HFFc6 (cell line): ENCODE measurements around the gene MADCAM1. TPM values are rescaled to one million over a fixed set of nuclear protein-coding genes. Genes with fewer than 3 reads are reported as not detected.
A peak's percentile ranks its signal among the peaks of the same experiment; 100 is the strongest.

Source experiments
- DNase-seq: peaks from one replicate; pipeline ENCODE4 v3.0.0-alpha.2; 2018
- H3K27ac Mint-ChIP-seq: 2 replicates; pipeline ENCODE4 v1.8.0; 2020; ENCODE audit warnings: mild to moderate bottlenecking, mixed read lengths
- H3K27me3 Mint-ChIP-seq: 2 replicates; pipeline ENCODE4 v1.8.0; 2021; ENCODE audit warnings: mild to moderate bottlenecking, moderate library complexity, mixed read lengths; ENCODE audit not compliant: insufficient read depth
- H3K36me3 Mint-ChIP-seq: 2 replicates; pipeline ENCODE4 v1.8.0; 2021; ENCODE audit warnings: low read depth, mixed read lengths
- H3K4me1 Mint-ChIP-seq: 2 replicates; pipeline ENCODE4 v1.8.0; 2020; ENCODE audit warnings: low read depth, mixed read lengths
- H3K4me3 Mint-ChIP-seq: 2 replicates; pipeline ENCODE4 v1.8.0; 2020; ENCODE audit warnings: mild to moderate bottlenecking, moderate library complexity, mixed read lengths
- H3K9me3 Mint-ChIP-seq: 2 replicates; pipeline ENCODE4 v1.8.0; 2020; ENCODE audit warnings: mild to moderate bottlenecking, mixed read lengths
- total RNA-seq, 6 experiments: library from RNA; stranded (reverse); fragmentation: NEBNext Ultra II Directional; extraction: Animal tissue kit (Norgen Biotek cat#: 25700); gene quantifications; 2 replicates in 1 of 6; 3 replicates in 5 of 6; pipeline ENCODE4 v1.2.3, GENCODE V29; 2021
- TF ChIP-seq, protein P1 (sequence below): fragments of 200-600 bp; sonication (generic); IDR thresholded peaks from 2 replicates; pipeline ENCODE4 v1.5.0; 2021; ENCODE audit warnings: antibody characterized with exemption, mild to moderate bottlenecking

The MADCAM1 gene
- total RNA-seq, 6 experiments from 2014 or later, result 0.11 to 0.47 (median 0.21) TPM

DNA sequence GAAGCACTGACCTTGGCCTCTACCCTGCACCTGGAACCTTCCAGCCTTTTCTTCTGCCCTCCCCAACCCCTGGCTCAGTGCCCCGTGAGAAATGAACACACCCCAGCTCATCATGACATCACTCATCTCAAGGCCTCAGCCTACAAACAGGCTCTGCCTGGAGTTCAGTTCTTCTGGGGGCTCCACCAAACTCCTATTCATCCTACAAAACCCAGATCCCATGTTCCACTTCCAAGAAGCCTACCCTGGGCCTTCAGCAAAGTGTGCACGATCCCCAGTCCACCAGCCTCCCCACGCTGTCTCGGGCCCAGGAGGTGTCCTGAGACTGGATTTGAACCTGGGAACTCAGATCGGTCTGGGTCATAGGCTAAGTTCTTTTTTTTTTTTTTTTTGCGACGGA is 26.5 kb upstream of the MADCAM1 start:
- TF ChIP-seq, protein P1, sequence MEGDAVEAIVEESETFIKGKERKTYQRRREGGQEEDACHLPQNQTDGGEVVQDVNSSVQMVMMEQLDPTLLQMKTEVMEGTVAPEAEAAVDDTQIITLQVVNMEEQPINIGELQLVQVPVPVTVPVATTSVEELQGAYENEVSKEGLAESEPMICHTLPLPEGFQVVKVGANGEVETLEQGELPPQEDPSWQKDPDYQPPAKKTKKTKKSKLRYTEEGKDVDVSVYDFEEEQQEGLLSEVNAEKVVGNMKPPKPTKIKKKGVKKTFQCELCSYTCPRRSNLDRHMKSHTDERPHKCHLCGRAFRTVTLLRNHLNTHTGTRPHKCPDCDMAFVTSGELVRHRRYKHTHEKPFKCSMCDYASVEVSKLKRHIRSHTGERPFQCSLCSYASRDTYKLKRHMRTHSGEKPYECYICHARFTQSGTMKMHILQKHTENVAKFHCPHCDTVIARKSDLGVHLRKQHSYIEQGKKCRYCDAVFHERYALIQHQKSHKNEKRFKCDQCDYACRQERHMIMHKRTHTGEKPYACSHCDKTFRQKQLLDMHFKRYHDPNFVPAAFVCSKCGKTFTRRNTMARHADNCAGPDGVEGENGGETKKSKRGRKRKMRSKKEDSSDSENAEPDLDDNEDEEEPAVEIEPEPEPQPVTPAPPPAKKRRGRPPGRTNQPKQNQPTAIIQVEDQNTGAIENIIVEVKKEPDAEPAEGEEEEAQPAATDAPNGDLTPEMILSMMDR, result no peak
- H3K9me3 Mint-ChIP-seq, result peaks cover under 1% of the 10 kb centered on the region
- no peak overlapping the region for H3K4me3 Mint-ChIP-seq
- no peaks in the 10 kb centered on the region for H3K36me3 Mint-ChIP-seq
- H3K27ac Mint-ChIP-seq, result no peak overlapping the region
- H3K4me1 Mint-ChIP-seq, result peaks cover 6% of the 10 kb centered on the region
- DNase-seq, result no peak
- H3K27me3 Mint-ChIP-seq, result peaks cover 3% of the 10 kb centered on the region

DNA sequence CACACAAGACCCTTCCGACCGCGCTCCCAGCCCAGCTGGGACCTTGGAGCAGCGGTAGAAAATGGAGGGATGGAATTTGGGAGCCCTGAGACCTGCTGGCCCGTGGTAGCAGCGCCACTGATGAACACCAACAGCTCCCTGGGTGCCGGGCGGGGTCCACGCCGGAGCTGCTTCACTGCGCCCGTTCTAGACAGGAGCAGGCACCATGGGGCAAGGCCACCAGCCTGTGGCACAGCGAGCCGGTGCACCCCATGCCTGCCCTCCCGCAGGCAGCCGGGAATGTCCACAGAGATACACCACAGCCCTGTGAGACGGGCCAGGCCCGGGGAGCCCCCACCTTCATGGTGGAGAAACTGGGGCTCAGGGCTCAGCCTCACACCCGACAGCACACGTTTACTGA is 25.6 kb upstream of the MADCAM1 start:
- Mint-ChIP-seq H3K9me3 (no peaks in the 10 kb centered on the region), H3K4me1 (peaks cover 6% of the 10 kb centered on the region), H3K27me3 (peaks cover 3% of the 10 kb centered on the region)

DNA sequence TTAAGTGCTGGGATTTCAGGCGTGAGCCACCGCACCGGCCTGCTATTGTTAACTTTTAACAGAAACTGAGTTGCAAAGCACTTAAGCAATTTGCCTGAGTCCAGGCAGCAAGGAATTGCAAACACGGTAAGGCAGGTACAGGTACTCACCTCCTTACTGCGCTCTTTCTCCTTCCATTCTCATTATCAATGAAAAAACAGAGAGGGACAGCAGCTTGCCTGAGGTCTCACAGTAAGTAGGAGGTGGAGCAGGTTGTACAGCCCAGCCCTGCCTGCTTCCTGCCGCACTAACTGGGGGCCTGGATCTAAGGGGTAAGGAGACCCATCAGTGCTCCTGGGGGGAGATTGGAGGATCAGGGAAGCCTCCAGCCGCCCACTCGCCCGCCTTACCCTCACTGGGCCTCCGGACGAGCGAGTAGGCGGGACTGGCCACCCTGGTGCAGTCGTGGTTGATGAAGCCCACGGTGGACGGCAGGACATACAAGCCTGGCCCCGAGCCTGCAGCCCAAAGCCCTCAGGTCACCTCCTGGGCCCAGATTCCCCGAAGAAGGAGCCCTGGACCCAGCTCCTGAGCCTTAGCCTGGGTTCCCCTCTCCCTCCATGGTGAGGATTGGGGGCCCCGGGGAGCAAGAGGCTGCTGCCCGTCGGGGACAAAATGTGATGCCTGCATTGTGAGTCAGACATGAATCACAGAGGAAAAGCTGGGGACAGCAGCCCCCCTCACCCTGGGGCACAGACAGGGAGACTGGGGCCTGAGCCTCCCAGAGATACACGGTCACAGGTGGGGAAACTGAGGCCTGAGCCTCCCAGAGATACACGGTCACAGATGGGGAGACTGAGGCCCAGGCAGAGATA is 24.1 kb upstream of the MADCAM1 start:
- TF ChIP-seq, protein P1, result no peak
- Mint-ChIP-seq H3K9me3 (no peaks in the 10 kb centered on the region), H3K4me3 (no peak overlapping the region; the same call in 1 of the 2 replicates), H3K36me3 (no peaks in the 10 kb centered on the region), H3K4me1 (peaks cover 6% of the 10 kb centered on the region), H3K27me3 (peaks cover 3% of the 10 kb centered on the region), H3K27ac (no peak overlapping the region)
- DNase-seq, result peak; percentile 16

More for the DNA sequence above, 25.6 kb upstream of the MADCAM1 start:
- no peak for DNase-seq
- H3K36me3 Mint-ChIP-seq, result no peaks in the 10 kb centered on the region
- no peak overlapping the region for H3K27ac Mint-ChIP-seq
- no peak overlapping the region for H3K4me3 Mint-ChIP-seq
- TF ChIP-seq, protein P1, result no peak

DNA sequence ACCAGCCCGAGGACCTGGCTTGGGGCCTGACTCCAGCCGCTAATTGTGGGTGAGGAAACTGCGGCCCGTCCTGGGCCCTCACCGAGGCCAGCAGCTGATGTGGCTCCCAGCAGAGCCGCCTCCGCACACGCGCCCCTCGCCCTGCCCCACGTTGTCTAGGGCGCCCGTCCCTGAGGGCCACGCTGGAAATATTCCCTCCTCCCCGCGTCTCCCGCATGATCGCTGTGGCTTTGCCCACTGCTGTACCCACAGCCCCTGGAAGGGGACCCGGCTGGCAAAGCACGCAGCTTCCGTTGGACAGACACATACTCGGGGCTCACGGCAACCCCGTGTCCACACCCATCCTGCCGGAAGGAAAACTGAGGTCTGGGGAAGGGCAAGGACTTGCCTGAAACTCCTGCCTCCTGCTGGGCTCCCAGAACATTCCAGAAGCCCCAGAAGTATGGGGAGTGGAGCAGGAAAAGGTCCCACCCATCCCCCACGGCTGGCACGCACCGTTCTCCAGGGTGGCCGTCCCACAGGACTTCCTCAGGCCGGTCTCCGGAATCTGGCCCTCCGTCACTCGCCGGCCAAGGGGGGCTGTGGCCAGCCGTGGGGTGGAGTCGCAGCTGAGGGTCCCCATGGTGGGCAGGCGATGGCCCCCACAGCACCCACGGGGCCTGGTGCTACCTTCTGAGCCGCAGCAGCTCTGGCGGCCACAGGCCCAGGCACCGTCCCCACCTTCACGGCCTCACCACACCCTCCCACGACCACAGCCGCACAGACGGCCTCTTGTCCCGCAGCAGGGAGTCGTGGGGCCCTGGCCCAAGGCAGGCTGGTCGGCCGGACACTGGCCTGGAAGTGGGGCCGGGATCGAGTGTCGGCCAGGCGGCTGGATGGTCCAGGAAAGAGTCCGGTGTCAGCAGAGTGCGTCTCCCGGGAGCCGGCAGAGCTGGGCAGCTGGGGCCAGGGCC is 21.9 kb upstream of the MADCAM1 start:
- Mint-ChIP-seq H3K27ac (no peak overlapping the region), H3K4me1 (peaks cover 6% of the 10 kb centered on the region), H3K36me3 (no peaks in the 10 kb centered on the region), H3K4me3 (no peak overlapping the region), H3K9me3 (no peaks in the 10 kb centered on the region), H3K27me3 (no peaks in the 10 kb centered on the region; the same call in 1 of the 2 replicates)
- TF ChIP-seq, protein P1, result no peak
- DNase-seq, result no peak

DNA sequence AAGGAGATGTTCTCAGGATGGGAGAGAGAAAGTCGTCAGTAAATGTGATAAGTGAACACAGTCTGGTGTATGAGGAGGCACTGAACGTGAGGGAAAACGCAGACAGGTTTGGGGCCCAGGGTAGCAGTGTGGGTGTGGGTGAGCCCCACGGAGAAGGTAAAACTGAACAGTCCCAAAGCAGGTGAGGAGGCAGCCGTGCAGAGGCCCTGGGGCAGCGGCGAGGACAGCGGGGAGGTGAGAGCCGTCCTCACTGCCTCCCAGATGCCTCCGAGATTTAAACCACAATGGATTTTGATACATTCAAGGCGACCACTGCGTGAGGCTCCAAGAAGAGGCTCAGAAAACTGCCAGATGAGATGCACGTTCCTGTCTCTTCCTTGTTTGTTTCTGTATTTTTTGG is 20.9 kb upstream of the MADCAM1 start:
- Mint-ChIP-seq H3K4me1 (peaks cover 11% of the 10 kb centered on the region), H3K4me3 (no peak overlapping the region), H3K27ac (no peak overlapping the region), H3K27me3 (no peaks in the 10 kb centered on the region; the same call in none of the 2 replicates), H3K9me3 (peaks cover 8% of the 10 kb centered on the region), H3K36me3 (peaks cover 7% of the 10 kb centered on the region)
- no peak for DNase-seq
- TF ChIP-seq, protein P1, result no peak
